ENCODE results near the gene PRDM2.
A peak's percentile ranks its signal among the peaks of the same experiment; 100 is the strongest.

The PRDM2 gene

GRCh38 chr1:13753636-13754402 lies 53.8 kb downstream of the PRDM2 start:
- Mint-ChIP-seq H3K27me3 (no peaks in the 10 kb centered on the region), H3K4me1 (ENCODE audit: low read depth in 2 of 2) (peaks cover 51 to 69% of the 10 kb centered on the region in 2 donors), H3K4me3 (peak overlapping the region; percentile 39 to 97), H3K9me3 (no peaks in the 10 kb centered on the region), H3K36me3 (ENCODE audit: insufficient read depth) (peaks cover 59% of the 10 kb centered on the region), H3K27ac (peak overlapping the region; percentile 59 to 64)
- DNase-seq (no peak), ATAC-seq (replicated peaks) (no peak)

DNA sequence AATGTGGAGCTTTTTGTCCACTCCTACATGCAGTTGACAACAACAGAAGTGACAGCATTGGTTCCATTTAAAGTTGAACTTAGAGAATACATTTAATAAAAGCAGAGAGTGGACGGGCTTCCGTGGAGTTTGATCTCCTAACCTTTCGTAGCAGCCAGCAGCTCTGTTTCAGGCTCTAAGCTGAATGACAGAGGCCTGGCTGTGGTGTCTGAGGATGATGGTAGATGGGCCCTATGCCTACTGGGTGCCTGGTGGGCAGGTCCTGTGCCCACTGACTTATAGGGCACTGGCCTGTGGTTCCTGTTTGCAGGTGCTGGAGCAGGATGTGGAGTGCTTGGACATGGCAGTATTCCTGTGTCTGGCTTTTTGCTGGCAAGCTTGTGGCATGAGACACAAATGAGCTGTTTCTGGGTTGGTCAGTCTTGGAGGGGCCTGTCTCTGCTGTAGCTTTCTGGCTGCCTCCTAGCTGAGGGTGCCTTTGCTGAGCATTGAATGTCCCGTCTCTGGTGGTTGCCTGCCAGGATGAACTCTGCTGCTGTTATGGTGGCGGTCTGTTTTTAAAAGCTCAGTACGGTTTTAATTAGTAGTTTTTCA lies 54.6 kb downstream of the PRDM2 start:
- Mint-ChIP-seq H3K4me3 (peak overlapping the region; percentile 39 to 97), H3K9me3 (no peaks in the 10 kb centered on the region), H3K27me3 (no peaks in the 10 kb centered on the region), H3K36me3 (ENCODE audit: insufficient read depth) (peaks cover 56% of the 10 kb centered on the region), H3K27ac (peak overlapping the region; percentile 23 to 64), H3K4me1 (ENCODE audit: low read depth in 2 of 2) (peaks cover 55 to 77% of the 10 kb centered on the region in 2 donors)
- DNase-seq, result no peak
- ATAC-seq (replicated peaks), result no peak

DNA sequence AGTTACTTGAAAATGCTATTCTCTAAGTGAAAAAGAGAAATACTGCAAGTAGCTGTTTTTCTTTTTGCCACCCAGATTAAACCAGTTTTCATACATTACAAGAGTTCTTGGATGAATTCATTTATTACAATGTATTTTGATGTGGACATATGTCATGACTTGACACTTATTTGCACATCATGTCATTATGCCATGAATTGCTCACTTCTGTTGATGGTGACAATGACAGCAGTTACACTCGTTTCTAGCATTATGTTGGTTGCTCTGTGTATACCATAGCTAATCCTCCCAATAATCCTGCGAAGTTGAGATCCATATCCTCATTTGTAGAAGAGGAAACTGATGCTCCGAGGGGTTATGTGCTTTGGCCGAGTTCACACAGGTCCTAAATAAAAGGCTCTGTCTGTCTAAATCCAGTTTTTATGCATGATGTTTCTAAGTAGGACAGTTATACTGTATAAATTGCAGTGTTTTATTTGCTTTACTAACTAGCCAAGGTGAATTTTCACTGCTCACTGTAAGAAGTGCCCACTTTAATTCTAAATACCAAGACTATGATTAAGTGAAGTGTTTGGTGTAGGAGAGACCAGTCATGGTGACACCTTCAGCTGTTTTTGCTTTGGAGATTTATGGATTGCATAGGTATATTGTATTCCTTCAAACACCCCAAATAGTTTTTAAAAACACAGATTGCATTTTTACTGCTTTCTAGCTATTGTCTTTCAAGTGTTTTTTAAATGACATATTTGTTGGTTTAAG lies 56.7 kb downstream of the PRDM2 start:
- Mint-ChIP-seq H3K9me3 (no peaks in the 10 kb centered on the region), H3K4me1 (ENCODE audit: low read depth in 2 of 2) (peaks cover 56 to 77% of the 10 kb centered on the region in 2 donors), H3K36me3 (ENCODE audit: insufficient read depth) (peaks cover 50% of the 10 kb centered on the region), H3K27ac (peak overlapping the region in 1 of 2 donors; percentile 14), H3K27me3 (no peaks in the 10 kb centered on the region), H3K4me3 (peak overlapping the region; percentile 51 to 63)
- ATAC-seq (replicated peaks) (no peak), DNase-seq (no peak)

DNA sequence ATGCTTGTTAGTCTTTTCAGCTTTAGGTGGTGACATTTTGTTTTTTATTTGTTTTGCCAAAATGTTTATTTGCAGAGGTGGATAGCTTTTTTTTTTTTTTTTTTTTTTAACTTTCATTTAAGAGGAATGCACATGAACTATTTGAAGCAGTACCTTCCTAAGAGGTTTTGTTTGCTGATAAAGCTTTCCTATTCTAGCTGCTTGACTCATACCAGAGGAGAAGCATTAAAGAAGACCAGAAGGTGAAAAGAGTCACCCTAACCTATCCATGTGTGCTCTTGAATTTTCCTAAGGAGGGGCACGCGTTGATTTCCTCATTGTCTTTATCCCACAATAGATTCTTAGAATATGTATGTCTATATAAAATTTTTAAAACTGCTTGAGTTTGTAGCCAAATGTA lies 57.7 kb downstream of the PRDM2 start:
- H3K36me3 Mint-ChIP-seq (ENCODE audit: insufficient read depth), result peaks cover 51% of the 10 kb centered on the region
- DNase-seq, result no peak

GRCh38 chr1:13759072-13759471 lies 59.1 kb downstream of the PRDM2 start:
- H3K4me1 Mint-ChIP-seq (ENCODE audit: low read depth in 2 of 2), result peaks cover 56 to 77% of the 10 kb centered on the region in 2 donors

More for the DNA sequence above, 57.7 kb downstream of the PRDM2 start:
- H3K4me1 Mint-ChIP-seq (ENCODE audit: low read depth in 2 of 2), result peaks cover 56 to 77% of the 10 kb centered on the region in 2 donors
- no peaks in the 10 kb centered on the region for H3K9me3 Mint-ChIP-seq
- peak overlapping the region; percentile 51 to 63 for H3K4me3 Mint-ChIP-seq
- H3K27ac Mint-ChIP-seq, result peak overlapping the region; percentile 14 to 53
- H3K27me3 Mint-ChIP-seq, result no peaks in the 10 kb centered on the region
- no peak for ATAC-seq (replicated peaks)

GRCh38 chr1:13760340-13760739 lies 60.4 kb downstream of the PRDM2 start:
- Mint-ChIP-seq H3K4me1 (ENCODE audit: low read depth in 2 of 2) (peaks cover 53 to 77% of the 10 kb centered on the region in 2 donors), H3K27me3 (no peaks in the 10 kb centered on the region), H3K4me3 (peak overlapping the region; percentile 4 to 7), H3K36me3 (ENCODE audit: insufficient read depth) (peaks cover 38% of the 10 kb centered on the region), H3K9me3 (no peaks in the 10 kb centered on the region), H3K27ac (peak overlapping the region in 1 of 2 donors; percentile 58)
- ATAC-seq (replicated peaks) (no peak), DNase-seq (no peak)

More at GRCh38 chr1:13759072-13759471, 59.1 kb downstream of the PRDM2 start:
- ATAC-seq (replicated peaks), result peak; percentile 39
- DNase-seq, result no peak
- Mint-ChIP-seq H3K27ac (peak overlapping the region in 1 of 2 donors; percentile 31), H3K36me3 (ENCODE audit: insufficient read depth) (peaks cover 40% of the 10 kb centered on the region), H3K4me3 (peak overlapping the region in 1 of 2 donors; percentile 33), H3K27me3 (no peaks in the 10 kb centered on the region), H3K9me3 (no peaks in the 10 kb centered on the region)

- H3K9me3 Mint-ChIP-seq, result no peaks in the 10 kb centered on the region
- H3K36me3 Mint-ChIP-seq (ENCODE audit: insufficient read depth), result peaks cover 42% of the 10 kb centered on the region
- H3K27me3 Mint-ChIP-seq, result no peaks in the 10 kb centered on the region
- DNase-seq (no peak), ATAC-seq (replicated peaks) (no peak)
- peaks cover 56 to 80% of the 10 kb centered on the region in 2 donors for H3K4me1 Mint-ChIP-seq (ENCODE audit: low read depth in 2 of 2)
- peak overlapping the region in 1 of 2 donors; percentile 7 for H3K4me3 Mint-ChIP-seq
- peak overlapping the region in 1 of 2 donors; percentile 17 for H3K27ac Mint-ChIP-seq
Measured at GRCh38 chr1:13760921-13761320, 60.9 kb downstream of the PRDM2 start.

GRCh38 chr1:13761883-13762282 lies 61.9 kb downstream of the PRDM2 start:
- DNase-seq (no peak), ATAC-seq (replicated peaks) (no peak)
- H3K36me3 Mint-ChIP-seq (ENCODE audit: insufficient read depth), result peaks cover 45% of the 10 kb centered on the region
- H3K4me1 Mint-ChIP-seq (ENCODE audit: low read depth in 2 of 2), result peaks cover 60 to 78% of the 10 kb centered on the region in 2 donors
- H3K9me3 Mint-ChIP-seq, result no peaks in the 10 kb centered on the region
- no peaks in the 10 kb centered on the region for H3K27me3 Mint-ChIP-seq
- H3K4me3 Mint-ChIP-seq, result peak overlapping the region; percentile 6 to 43
- peak overlapping the region in 1 of 2 donors; percentile 17 for H3K27ac Mint-ChIP-seq

GRCh38 chr1:13762642-13763041 lies 62.7 kb downstream of the PRDM2 start:
- Mint-ChIP-seq H3K9me3 (no peaks in the 10 kb centered on the region), H3K36me3 (ENCODE audit: insufficient read depth) (peaks cover 50% of the 10 kb centered on the region), H3K27me3 (no peaks in the 10 kb centered on the region), H3K27ac (peak overlapping the region; percentile 54 to 59), H3K4me1 (ENCODE audit: low read depth in 2 of 2) (peaks cover 59 to 71% of the 10 kb centered on the region in 2 donors), H3K4me3 (peak overlapping the region; percentile 6 to 43)
- ATAC-seq (replicated peaks) (no peak), DNase-seq (no peak)

DNA sequence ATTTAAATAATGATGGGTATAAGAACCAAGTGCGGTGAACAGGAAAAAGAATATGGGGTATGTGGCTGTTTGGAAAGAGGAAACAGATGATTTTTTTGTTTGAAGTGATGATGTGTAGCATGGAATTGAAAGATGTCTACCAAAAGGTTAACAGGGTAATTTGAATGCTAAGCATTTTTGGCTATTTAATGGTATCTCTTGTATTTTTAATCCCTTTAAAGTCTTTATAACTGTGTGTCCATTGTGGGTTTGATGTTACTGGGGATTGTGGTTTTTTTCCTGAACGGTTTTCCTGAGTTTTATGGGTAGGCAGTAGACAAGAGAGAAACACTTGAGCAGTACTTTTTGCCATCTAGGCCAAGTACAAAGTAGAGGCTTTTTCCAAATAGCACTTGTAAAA lies 63.2 kb downstream of the PRDM2 start:
- DNase-seq (no peak), ATAC-seq (replicated peaks) (no peak)
- peaks cover 55% of the 10 kb centered on the region for H3K36me3 Mint-ChIP-seq (ENCODE audit: insufficient read depth)
- H3K27ac Mint-ChIP-seq, result peak overlapping the region in 1 of 2 donors; percentile 54
- no peaks in the 10 kb centered on the region for H3K9me3 Mint-ChIP-seq
- H3K4me3 Mint-ChIP-seq, result peak overlapping the region in 1 of 2 donors; percentile 6
- no peaks in the 10 kb centered on the region for H3K27me3 Mint-ChIP-seq
- H3K4me1 Mint-ChIP-seq (ENCODE audit: low read depth in 2 of 2), result peaks cover 60 to 70% of the 10 kb centered on the region in 2 donors

DNA sequence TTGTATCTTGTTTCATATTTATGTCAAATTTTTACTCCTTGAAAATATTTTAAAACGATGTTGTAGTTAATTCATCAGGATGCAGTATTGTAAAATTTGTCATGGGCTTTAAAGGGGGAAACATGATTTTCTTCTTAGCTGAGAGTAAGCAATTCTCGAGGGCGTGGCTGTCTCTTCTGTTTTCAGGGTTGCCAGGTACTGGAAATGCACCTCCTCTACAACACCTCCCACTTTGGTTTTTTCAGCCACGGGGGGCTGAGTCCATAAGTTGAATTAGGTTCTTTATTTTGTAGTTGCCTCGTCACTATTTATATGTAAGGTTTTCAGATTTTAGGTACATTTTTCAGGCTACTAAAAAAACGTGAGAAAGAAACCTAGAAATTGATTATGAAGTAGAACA lies 64.0 kb downstream of the PRDM2 start:
- Mint-ChIP-seq H3K27me3 (no peaks in the 10 kb centered on the region), H3K9me3 (no peaks in the 10 kb centered on the region), H3K4me3 (peak overlapping the region in 1 of 2 donors; percentile 46), H3K36me3 (ENCODE audit: insufficient read depth) (peaks cover 60% of the 10 kb centered on the region), H3K4me1 (ENCODE audit: low read depth in 2 of 2) (peaks cover 62 to 73% of the 10 kb centered on the region in 2 donors), H3K27ac (peak overlapping the region; percentile 44 to 54)
- ATAC-seq (replicated peaks) (peak; percentile 53), DNase-seq (peak in 1 of 3 experiments; percentile 13)

DNA sequence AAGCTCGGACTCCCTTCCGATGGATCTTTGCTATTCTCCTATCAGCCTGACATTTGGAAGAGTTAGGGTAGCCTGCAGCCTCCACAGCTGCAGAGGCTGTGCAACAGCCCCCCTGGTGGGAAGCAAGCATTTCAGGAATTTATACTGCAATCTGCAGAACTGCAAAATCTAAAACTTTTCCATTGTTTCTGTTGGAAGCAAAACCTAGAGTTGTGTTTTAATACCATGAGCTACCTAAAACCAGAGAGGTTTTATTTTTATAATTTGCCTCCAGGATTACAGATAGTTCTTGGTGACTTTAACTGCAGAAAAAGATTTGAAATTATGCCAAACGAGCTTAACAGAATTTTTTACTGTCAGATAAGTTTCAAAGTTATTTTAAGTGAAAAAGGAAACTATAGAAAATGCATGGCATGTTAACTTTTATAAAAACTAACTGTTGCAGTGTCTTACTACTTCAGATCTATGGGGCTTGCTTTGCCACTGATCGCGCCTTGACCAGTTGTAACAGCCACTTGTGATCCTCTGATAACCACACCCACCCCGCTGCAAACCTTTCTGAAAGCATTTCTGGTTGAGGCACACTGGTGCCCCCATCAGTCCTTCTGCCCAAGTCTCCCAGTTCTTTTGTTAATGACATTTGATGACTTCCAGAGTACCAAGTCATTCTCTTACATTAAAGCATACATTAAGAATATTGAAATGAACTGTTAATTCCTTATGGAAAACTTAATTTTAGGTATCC lies 64.8 kb downstream of the PRDM2 start:
- DNase-seq (peak in 1 of 3 experiments; percentile 15), ATAC-seq (replicated peaks) (peak; percentile 65)
- Mint-ChIP-seq H3K27ac (peak overlapping the region; percentile 54 to 66), H3K36me3 (ENCODE audit: insufficient read depth) (peaks cover 65% of the 10 kb centered on the region), H3K9me3 (no peaks in the 10 kb centered on the region), H3K4me1 (ENCODE audit: low read depth in 2 of 2) (peaks cover 64 to 74% of the 10 kb centered on the region in 2 donors), H3K4me3 (peak overlapping the region; percentile 25 to 32), H3K27me3 (no peaks in the 10 kb centered on the region)
